Measurements from ENCODE around the gene DGCR2. TPM values are rescaled to one million over a fixed set of nuclear protein-coding genes. Genes with fewer than 3 reads are reported as not detected.

Gene DGCR2
- total and polyA plus RNA-seq, 2 of the 4 experiments (the other 2 are of a cell fraction): 17.2 to 35.4 TPM

DNA sequence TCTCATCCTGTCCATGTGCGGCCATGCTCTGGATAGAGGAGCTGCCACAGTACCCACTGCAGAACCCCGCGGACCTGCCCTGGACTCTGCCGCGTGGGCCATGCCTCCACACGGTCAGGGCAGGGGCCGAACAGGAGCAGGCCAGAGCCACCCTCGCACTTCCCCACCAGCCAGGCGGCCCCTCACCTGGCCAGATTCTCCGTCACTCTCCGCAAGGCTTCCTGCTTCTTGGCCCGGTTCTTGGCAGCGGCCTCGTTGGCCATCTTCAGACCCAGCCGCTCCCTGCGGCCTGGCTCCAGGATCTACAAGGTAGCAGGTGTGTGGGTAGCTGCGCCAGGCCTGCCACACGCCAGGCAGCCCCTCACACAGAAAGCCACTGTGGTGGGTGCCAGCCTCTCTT is 12.7 kb upstream of the DGCR2 start:
- H3K9me1 ChIP-seq (ENCODE audit: insufficient read depth, low read length): no peaks in the 10 kb centered on the region
- DNase-seq (no peak), ATAC-seq (ENCODE audit: low read depth) (no peak)
- no peak overlapping the region for H3K27ac ChIP-seq (ENCODE audit: insufficient read depth, low read length)
- no peaks in the 10 kb centered on the region for H3K9me3 ChIP-seq (ENCODE audit: control insufficient read depth, insufficient read depth, low read length)
- H4K5ac ChIP-seq (ENCODE audit: low read depth, low read length): no peak overlapping the region
- POLR2A ChIA-PET (ENCODE audit: unreplicated experiment): no interaction called here
- no TSS peak for BruUV-seq (replicated peaks)
- no peak overlapping the region for H3K4me3 ChIP-seq (ENCODE audit: insufficient read depth, low read depth, low read length)
- no peak overlapping the region for H3K14ac ChIP-seq (replicated peaks; ENCODE audit: low read depth, low read length)
- no peak overlapping the region for H2BK20ac ChIP-seq (ENCODE audit: low read depth, low read length)
- no peak overlapping the region for H2AK9ac ChIP-seq (replicated peaks; ENCODE audit: low read depth, low read length, poor library complexity)
- no peaks in the 10 kb centered on the region for H3K4me1 ChIP-seq (ENCODE audit: control insufficient read depth, insufficient read depth, low read length)
- no peaks in the 10 kb centered on the region for H3K79me1 ChIP-seq (ENCODE audit: low read depth in 1 of 2, low read length in 2 of 2)
- no peak overlapping the region for H2AFZ ChIP-seq (replicated peaks; ENCODE audit: low read length, poor library complexity)
- CTCF ChIA-PET: no interaction called here
- no peaks in the 10 kb centered on the region; the same call in 1 of the 2 replicates for H4K20me1 ChIP-seq (ENCODE audit: insufficient read depth, low read length)
- no peak overlapping the region for H3K18ac ChIP-seq (ENCODE audit: low read depth, low read length)
- H3K4me2 ChIP-seq (ENCODE audit: low read depth, low read length): no peak overlapping the region
- H2BK120ac ChIP-seq (ENCODE audit: low read depth, low read length): no peak overlapping the region
- no peak overlapping the region for H2BK5ac ChIP-seq (ENCODE audit: low read depth, low read length, poor library complexity, severe bottlenecking)
- dilution Hi-C loops (cut with HindIII; ENCODE audit: low sequenced_read_pairs, unreplicated experiment) (no loop called here), intact Hi-C loops (cut with micrococcal nuclease) (no loop called here), in situ Hi-C loops (cut with MboI; ENCODE audit: low sequenced_read_pairs) (no loop called here)
- H4K8ac ChIP-seq (ENCODE audit: low read depth in 2 of 2, low read length in 2 of 2): no peak overlapping the region
- H3K9ac ChIP-seq (ENCODE audit: low read depth, low read length): no peak overlapping the region
- no peak overlapping the region for H3K4ac ChIP-seq (ENCODE audit: low read depth, low read length)
- no peaks in the 10 kb centered on the region for H3K27me3 ChIP-seq (ENCODE audit: control insufficient read depth, insufficient read depth, low read length)
- 96% methylated on average over 13 of the region's 18 CpGs; no CpG with 5 or more reads in 1 of the 2 experiments for WGBS, 2 experiments (ENCODE audit: extremely low coverage in 2 of 2, insufficient read length in 1 of 2)
- H2BK15ac ChIP-seq (ENCODE audit: low read depth, low read length): no peak overlapping the region
- H3K56ac ChIP-seq (ENCODE audit: extremely low read depth, insufficient read depth, low read length): no peak overlapping the region
- no peak overlapping the region for H3K23ac ChIP-seq (ENCODE audit: low read depth, low read length)
- TF ChIP-seq FOS (IDR thresholded peaks at IDR 0.05; ENCODE audit: low read depth, low read length) (no peak), MAZ (IDR thresholded peaks at IDR 0.05; ENCODE audit: borderline replicate concordance, low read depth, low read length) (no peak), RAD21 (IDR thresholded peaks at IDR 0.05; ENCODE audit: low read length) (no peak), SMC3 (IDR thresholded peaks at IDR 0.05; ENCODE audit: low read depth, low read length) (no peak), CHD1 (IDR thresholded peaks at IDR 0.05; ENCODE audit: low read depth, low read length) (no peak), BHLHE40 (IDR thresholded peaks at IDR 0.05; ENCODE audit: low read depth, low read length) (no peak), RCOR1 (IDR thresholded peaks at IDR 0.05; ENCODE audit: insufficient replicate concordance, low read length) (no peak), NFE2L2 (IDR thresholded peaks at IDR 0.05; ENCODE audit: low read depth, low read length) (no peak), MXI1 (IDR thresholded peaks at IDR 0.05; ENCODE audit: borderline replicate concordance, low read depth, low read length) (no peak)
- H3K36me3 ChIP-seq (ENCODE audit: control insufficient read depth, insufficient read depth, low read length): peaks cover 73% of the 10 kb centered on the region
- H4K91ac ChIP-seq (ENCODE audit: insufficient read depth, low read depth, low read length): no peak overlapping the region
- no peak overlapping the region for H2AK5ac ChIP-seq (ENCODE audit: low read depth, low read length)

Data from IMR-90 (cell line).